Psoas muscle (tissue), 8 donors: ENCODE measurements around the gene ERICH3. TPM values are rescaled to one million over a fixed set of nuclear protein-coding genes. Genes with fewer than 3 reads are reported as not detected.

Experiments used
- ATAC-seq, 4 donors: fragments of 200-7000 bp; cut with Tn5 transposase; one replicate each; pipeline ENCODE4 v1.9.1; 2020; ENCODE audit warnings: moderate library complexity in 3 of 4, mild to moderate bottlenecking in 2 of 4
- DNase-seq, 2 donors: peaks; one replicate each; pipeline ENCODE4 v3.0.0-alpha.2; 2020
- H3K27ac ChIP-seq: fragments of 200-600 bp; one replicate; pipeline ENCODE4 v1.8.0; 2022
- H3K27me3 ChIP-seq, 3 donors: fragments of 200-600 bp in 1 of 3; one replicate each; pipeline versions ENCODE4 v1.6.1 to v1.8.0; 2013 to 2022; ENCODE audit warnings: low read length in 2 of 3, mild to moderate bottlenecking in 2 of 3, moderate library complexity in 1 of 3; ENCODE audit not compliant: insufficient read depth in 3 of 3
- H3K36me3 ChIP-seq, 2 donors: fragments of 200-600 bp in 1 of 2; one replicate each; pipeline versions ENCODE4 v1.6.1 to v1.8.0; 2013 to 2022; ENCODE audit warnings: low read depth in 1 of 2, mild to moderate bottlenecking in 1 of 2, moderate library complexity in 1 of 2; ENCODE audit not compliant: insufficient read depth in 1 of 2
- H3K4me1 ChIP-seq: fragments of 200-600 bp; one replicate; pipeline ENCODE4 v1.8.0; 2022
- H3K4me3 ChIP-seq: fragments of 200-600 bp; one replicate; pipeline ENCODE4 v1.8.0; 2022; ENCODE audit warnings: mild to moderate bottlenecking
- H3K9me3 ChIP-seq: fragments of 200-600 bp; one replicate; pipeline ENCODE4 v1.8.0; 2022
- CTCF ChIP-seq: fragments of 200-600 bp; IDR thresholded peaks from one replicate; pipeline ENCODE4 v1.8.0; 2022; ENCODE audit warnings: antibody characterized with exemption
- WGBS, 3 donors: extraction: QIAGEN DNeasy Blood & Tissue Kit; methylation state at CpG; one replicate each; pipeline versions ENCODE4 v1.1.6 to v1.1.7; 2013; 5-methylcytosine and 5-hydroxymethylcytosine counted together
- intact Hi-C, 2 donors: fragments of 100-400 bp; cut with DNase I; formaldehyde crosslinking; loops; one replicate each; pipeline versions ENCODE4 v1.11.0 to v1.14.2; 2022
- polyA plus RNA-seq, 3 donors: library from polyadenylated mRNA; stranded (reverse); fragments of 200-250 nt; gene quantifications; one replicate each; pipeline ENCODE4 v1.2.3, GENCODE V29; 2013
- total RNA-seq, 4 donors: library from RNA; stranded (reverse); fragmentation: NEBNext Ultra II Directional in 2 of 4; extraction: Animal tissue kit (Norgen Biotek cat#: 25700) in 2 of 4; gene quantifications; one replicate each; pipeline versions ENCODE4 v1.2.1 to v1.2.4, GENCODE V29; 2021 to 2023
- donor health status: healthy with polysubstance abuse.
- donor health status: DM: no; HTN: no; CAD: no; lungs with moderate emphysema.
- donor health status: Bipolar disorder and iron deficiency.
- donor health status: healthy.
- donor health status: DM: yes; HTN: yes; CAD: no.
- donor health status: DM: no; HTN: no; CAD: no.
- donor health status: DM: no; HTN: no; CAD: no.
- donor health status: DM: yes; HTN: yes; CAD: no.

The ERICH3 gene
- total and polyA plus RNA-seq, 7 donors, result 0.04 to 0.12 TPM; not detected in 5

- ATAC-seq (no peak), DNase-seq (no peak)
- peaks cover 0 to 5% (median 1%) of the 10 kb centered on the region in 3 donors for H3K27me3 ChIP-seq
- intact Hi-C loops, result no loop called here
- no peaks in the 10 kb centered on the region for H3K9me3 ChIP-seq
- TF ChIP-seq CTCF, result no peak
- no peaks in the 10 kb centered on the region for H3K36me3 ChIP-seq
- 67 to 74% (median 69%) methylated on average over 2 of the region's 2 CpGs for WGBS, 3 donors
- no peak overlapping the region for H3K27ac ChIP-seq
- no peak overlapping the region for H3K4me3 ChIP-seq
- no peaks in the 10 kb centered on the region for H3K4me1 ChIP-seq
Measured at GRCh38 chr1:74578101-74578500, 95.5 kb downstream of the ERICH3 start.

- TF ChIP-seq CTCF, result no peak
- WGBS, 3 donors, result 70 to 79% (median 75%) methylated on average over 6 of the region's 6 CpGs
Measured at GRCh38 chr1:74571891-74572290, 101.7 kb downstream of the ERICH3 start.

GRCh38 chr1:74571493-74571800 lies 102.1 kb downstream of the ERICH3 start:
- intact Hi-C loops, result no loop called here
- Histone ChIP-seq H3K27me3 (peaks cover 0 to 5% (median 0%) of the 10 kb centered on the region in 3 donors), H3K27ac (no peak overlapping the region), H3K36me3 (no peaks in the 10 kb centered on the region), H3K4me1 (no peaks in the 10 kb centered on the region), H3K4me3 (no peak overlapping the region), H3K9me3 (no peaks in the 10 kb centered on the region)
- 27 to 39% (median 37%) methylated on average over 8 of the region's 8 CpGs for WGBS, 3 donors
- no peak for ATAC-seq
- DNase-seq, result no peak
- TF ChIP-seq CTCF, result no peak

More at GRCh38 chr1:74571891-74572290, 101.7 kb downstream of the ERICH3 start:
- H3K4me3 ChIP-seq, result no peak overlapping the region
- no peaks in the 10 kb centered on the region for H3K36me3 ChIP-seq
- DNase-seq (no peak), ATAC-seq (no peak)
- H3K27me3 ChIP-seq, result peaks cover 0 to 5% (median 0%) of the 10 kb centered on the region in 3 donors
- no peaks in the 10 kb centered on the region for H3K4me1 ChIP-seq
- intact Hi-C loops, result no loop called here
- no peak overlapping the region for H3K27ac ChIP-seq
- H3K9me3 ChIP-seq, result no peaks in the 10 kb centered on the region

GRCh38 chr1:74570797-74571492 lies 102.6 kb downstream of the ERICH3 start:
- H3K27ac ChIP-seq, result no peak overlapping the region
- intact Hi-C loops, result no loop called here
- no peaks in the 10 kb centered on the region for H3K9me3 ChIP-seq
- ATAC-seq (no peak), DNase-seq (no peak)
- H3K36me3 ChIP-seq, result no peaks in the 10 kb centered on the region
- no peak overlapping the region for H3K4me3 ChIP-seq
- peaks cover 0 to 5% (median 0%) of the 10 kb centered on the region in 3 donors for H3K27me3 ChIP-seq
- H3K4me1 ChIP-seq, result no peaks in the 10 kb centered on the region
- WGBS, 3 donors, result 10 to 16% (median 11%) methylated on average over 14 of the region's 14 CpGs
- no peak for TF ChIP-seq CTCF

GRCh38 chr1:74549932-74550331 lies 123.7 kb downstream of the ERICH3 start:
- H3K4me1 ChIP-seq, result no peaks in the 10 kb centered on the region
- no peaks in the 10 kb centered on the region for H3K36me3 ChIP-seq
- no peak for TF ChIP-seq CTCF
- ATAC-seq (no peak), DNase-seq (no peak)
- 88 to 95% (median 94%) methylated on average over 2 of the region's 2 CpGs for WGBS, 3 donors
- H3K27ac ChIP-seq, result no peak overlapping the region
- no peaks in the 10 kb centered on the region for H3K9me3 ChIP-seq
- no peaks in the 10 kb centered on the region for H3K27me3 ChIP-seq
- H3K4me3 ChIP-seq, result no peak overlapping the region
- intact Hi-C loops, result no loop called here
